GM10248 (cell line): ENCODE data around the gene FEZF1.

Experiments used
- CTCF ChIA-PET: fragments of 300-600 bp; sonication (Branson Sonifier 250); formaldehyde crosslinking; extraction: SDS; loops from one replicate; lab custom pipeline; 2021; ENCODE audit warnings: antibody characterized with exemption; lab: Yijun Ruan, JAX
- POLR2A ChIA-PET: fragments of 350-650 bp; sonication (Branson Sonifier 250); formaldehyde crosslinking; extraction: SDS; loops from one replicate; lab custom pipeline; 2020; ENCODE audit warnings: antibody characterized with exemption; lab: Yijun Ruan, JAX
- DNase-seq: peaks from one replicate; pipeline ENCODE4 v3.0.0; 2012; ENCODE audit errors: extremely low spot score
- CTCF ChIP-seq: IDR thresholded peaks from 2 replicates; pipeline ENCODE4 v1.5.1; 2012; ENCODE audit warnings: mild to moderate bottlenecking, low read depth; ENCODE audit errors: extremely low read depth, missing control alignments, control extremely low read depth

FEZF1 gene

GRCh38 chr7:122339145-122339904, 34.8 kb upstream of the FEZF1 start:
- DNase-seq: no peak
- no peak for TF ChIP-seq CTCF
- POLR2A ChIA-PET: no interaction called here
- CTCF ChIA-PET: no interaction called here

- POLR2A ChIA-PET: no interaction called here
- DNase-seq: no peak
- TF ChIP-seq CTCF: no peak
- CTCF ChIA-PET: interaction anchor here (1.1 to 1.3 kb wide), 2 partner anchors 25 to 27 kb away, joined by 3 to 4 read pairs; no protein-coding TSS in a partner anchor
Observed at GRCh38 chr7:122337011-122337410, 32.5 kb upstream of the FEZF1 start.

GRCh38 chr7:122329145-122329802, 24.7 kb upstream of the FEZF1 start:
- TF ChIP-seq CTCF: no peak
- DNase-seq: no peak
- ChIA-PET CTCF (interaction anchor here (0.7 to 1.2 kb wide), 2 partner anchors 12 to 60 kb away, joined by 3 read pairs; no protein-coding TSS in a partner anchor), POLR2A (no interaction called here)

GRCh38 chr7:122327969-122328368, 23.4 kb upstream of the FEZF1 start:
- ChIA-PET CTCF (no interaction called here), POLR2A (no interaction called here)
- TF ChIP-seq CTCF: no peak
- no peak for DNase-seq

- ChIA-PET CTCF (no interaction called here), POLR2A (no interaction called here)
- no peak for TF ChIP-seq CTCF
- DNase-seq: no peak
Observed at GRCh38 chr7:122316467-122317388, 12.2 kb upstream of the FEZF1 start.
